OCI-M2 (cell line): ENCODE results near the gene OR6C3.
"Not testable (repeated sequence)": the region's sequence is repeated elsewhere in the genome, so short reads cannot be mapped to it uniquely, and the experiment has no call there.

Experiments
- DNase-seq: peaks from one replicate; lab custom pipeline; 2025; ENCODE audit not compliant: unreplicated experiment; lab: John Stamatoyannopoulos, UW

OR6C3 gene

DNA sequence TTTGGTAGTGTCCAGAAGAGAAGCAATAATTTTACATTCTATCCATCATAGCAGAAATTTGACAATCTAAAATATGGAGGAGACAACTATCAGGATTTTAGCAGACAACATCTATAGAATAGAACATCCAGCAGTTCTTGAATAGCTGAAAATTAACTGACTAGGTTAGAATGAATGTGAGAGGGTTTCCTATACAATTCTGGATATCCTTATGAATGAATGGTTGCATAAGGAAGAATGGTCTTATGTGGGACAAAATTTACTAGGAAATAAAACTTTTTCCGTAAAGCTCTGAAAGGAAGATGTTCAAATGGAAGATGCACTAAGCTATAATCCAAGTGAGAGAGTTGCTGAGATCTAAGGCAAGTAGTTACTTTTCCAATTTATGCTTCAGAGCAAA is at the start of gene OR6C3:
Gene OR6C3 (plus strand): TSS at position 301 of the 400 bp plus-strand sequence. CDS start 955 bp downstream, outside the sequence.
- no peak for DNase-seq

DNA sequence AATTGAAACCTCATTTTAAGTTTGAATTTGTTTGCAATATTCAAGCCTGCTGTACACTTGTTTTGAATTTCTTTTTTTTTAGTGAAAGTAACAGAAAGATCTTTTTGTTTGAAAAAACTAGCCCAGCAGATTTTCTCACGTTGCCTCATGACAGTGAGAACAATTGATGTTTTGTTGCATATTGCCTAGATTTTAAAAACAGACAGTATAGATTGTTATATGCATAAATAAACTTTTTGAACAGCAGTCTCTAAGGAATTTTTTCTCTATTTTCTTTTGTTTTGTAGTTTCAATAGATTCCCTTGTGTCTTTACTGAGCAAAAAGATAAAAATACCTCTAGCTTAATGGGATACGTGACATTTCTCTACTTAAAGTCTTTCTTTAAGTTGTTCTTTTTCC is 49.6 kb upstream of the OR6C3 start:
- no peak for DNase-seq

DNA sequence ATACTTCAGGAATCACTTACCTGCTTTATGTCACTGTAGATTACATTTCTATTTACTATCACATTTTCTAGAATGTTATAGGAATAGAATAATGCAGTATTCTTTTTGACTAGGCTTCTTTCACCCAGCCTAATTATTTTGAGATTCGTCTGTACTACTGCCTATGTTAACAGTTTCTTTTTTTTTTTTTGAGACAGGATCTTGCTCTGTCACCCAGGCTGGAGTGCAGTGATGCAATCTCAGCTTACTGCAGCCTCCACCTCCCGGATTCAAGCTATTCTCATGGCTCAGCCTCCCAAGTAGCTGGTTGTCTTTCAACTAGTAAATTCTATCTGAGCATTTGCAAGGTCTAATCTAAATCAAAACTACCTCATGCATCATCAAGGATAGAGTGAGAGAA is 40.5 kb upstream of the OR6C3 start:
- DNase-seq, result no peak

DNA sequence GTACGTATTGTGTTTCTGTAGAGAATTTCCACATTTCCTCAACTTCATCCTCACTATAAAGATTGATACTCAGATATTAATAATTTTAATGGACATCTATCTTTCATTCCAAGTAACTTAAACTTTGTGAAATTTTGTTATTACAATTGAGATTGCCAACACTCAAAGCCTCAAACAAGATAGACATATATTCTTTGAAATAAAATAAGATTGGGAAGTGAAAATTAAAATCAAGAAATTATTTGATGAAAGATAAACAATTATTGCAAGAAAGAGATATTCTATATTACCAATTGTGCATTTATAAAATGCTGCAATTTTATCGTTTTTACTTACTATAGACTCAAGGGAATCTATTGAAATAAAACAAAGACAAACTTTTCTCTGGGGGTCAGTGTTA is 34.1 kb upstream of the OR6C3 start, which contains the start of gene OR6C6:
Gene OR6C6 (minus strand): TSS at position 101 of the 400 bp plus-strand sequence. CDS start 1,337 bp downstream, outside the sequence.
- no peak for DNase-seq

DNA sequence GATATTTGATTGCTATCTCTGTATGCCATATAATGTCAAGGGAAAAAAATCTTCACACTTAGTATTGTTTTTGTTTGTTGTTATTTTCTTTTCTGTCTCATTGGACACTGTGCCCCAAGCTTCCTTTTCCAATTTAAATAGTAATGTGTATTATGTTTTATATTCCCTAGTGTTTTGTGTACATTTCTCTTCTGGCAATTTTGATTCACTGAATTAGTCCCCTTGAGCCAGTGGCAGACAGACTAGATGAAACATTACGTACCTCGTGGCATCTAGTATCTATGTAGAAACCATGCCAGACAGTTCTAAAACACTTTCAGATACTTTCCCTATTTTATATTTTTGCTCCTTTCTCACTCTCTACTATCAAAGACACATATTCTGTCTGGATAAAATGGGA is 16.5 kb upstream of the OR6C3 start, which contains the start of gene OR6C1:
Gene OR6C1 (plus strand): TSS at position 301 of the 400 bp plus-strand sequence. CDS start 6,257 bp downstream, outside the sequence.
- DNase-seq, result no peak

DNA sequence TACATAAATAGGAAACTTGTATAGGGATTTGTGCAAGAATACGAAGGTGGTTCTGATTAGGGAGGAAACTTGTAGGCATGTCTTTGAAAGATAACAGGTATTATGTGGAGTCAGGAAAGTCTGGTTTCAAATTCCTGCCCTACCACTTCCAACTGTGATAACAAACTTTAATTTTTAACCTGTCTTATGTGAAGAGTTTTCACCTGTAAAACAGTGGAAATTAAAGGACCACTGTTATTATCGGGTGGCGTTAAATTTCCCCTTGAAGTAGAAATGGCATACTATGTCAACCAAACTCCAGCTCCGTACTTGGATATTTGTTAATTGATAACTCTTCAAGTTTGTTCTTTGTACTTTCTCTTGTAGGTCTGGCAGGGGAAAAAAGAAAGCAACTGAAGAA is 10.3 kb upstream of the OR6C3 start:
- no peak for DNase-seq

DNA sequence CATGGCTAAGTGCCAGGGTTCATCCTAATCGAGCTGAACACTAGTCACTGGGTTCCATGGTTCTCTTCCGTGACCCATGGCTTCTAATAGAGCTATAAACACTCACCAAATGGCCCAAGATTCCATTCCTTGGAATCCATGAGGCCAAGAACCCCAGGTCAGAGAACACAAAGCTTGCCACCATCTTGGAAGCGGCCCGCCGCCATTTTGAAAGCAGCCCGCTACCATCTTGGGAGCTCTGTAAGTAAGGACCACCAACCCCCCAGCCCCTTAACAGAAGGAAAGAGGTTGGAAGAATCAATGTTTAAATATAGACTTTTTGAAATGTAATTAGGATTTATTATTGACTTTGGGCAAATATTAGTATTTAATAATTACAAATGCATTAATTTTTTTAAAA is 4.7 kb upstream of the OR6C3 start:
- DNase-seq, result not testable (repeated sequence)

DNA sequence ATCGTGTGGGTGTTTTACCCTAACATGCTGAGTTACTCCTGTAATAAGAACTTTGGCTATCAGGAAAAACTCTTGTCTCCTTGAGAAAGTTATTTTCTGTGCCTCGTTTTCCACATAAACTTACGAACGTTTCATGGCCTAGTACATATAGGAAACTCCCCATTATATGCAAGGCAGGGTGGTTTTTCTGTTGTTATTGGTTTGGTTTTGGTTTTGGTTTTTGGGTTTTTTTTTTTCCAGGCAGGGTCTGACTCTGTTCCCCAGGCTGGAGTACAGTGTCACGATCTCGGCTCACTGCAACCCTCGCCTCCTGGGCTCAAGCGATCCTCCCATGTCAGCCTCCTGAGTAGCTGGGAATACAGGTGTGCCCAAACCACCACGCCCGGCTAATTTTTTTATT is 5.5 kb downstream of the OR6C3 start:
- DNase-seq, result no peak

DNA sequence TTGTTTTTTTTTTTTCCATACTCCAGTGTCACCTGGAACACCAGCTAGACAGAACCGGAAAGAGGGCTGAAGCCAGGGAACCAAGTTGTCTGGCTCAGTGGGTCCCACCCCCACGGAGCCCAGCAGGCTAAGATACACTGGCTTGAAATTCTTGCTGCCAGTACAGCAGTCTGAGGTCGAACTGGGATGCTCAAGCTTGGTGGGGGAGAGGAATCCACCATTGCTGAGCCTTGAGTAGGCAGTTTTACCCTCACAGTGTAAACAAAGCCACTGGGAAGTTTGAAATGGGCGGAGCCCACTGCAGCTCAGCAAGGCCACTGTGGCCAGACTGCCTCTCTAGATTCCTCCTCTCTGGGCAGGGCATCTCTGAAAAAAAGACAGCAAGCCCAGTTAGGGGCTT is 24.8 kb downstream of the OR6C3 start:
- DNase-seq, result not testable (repeated sequence)

DNA sequence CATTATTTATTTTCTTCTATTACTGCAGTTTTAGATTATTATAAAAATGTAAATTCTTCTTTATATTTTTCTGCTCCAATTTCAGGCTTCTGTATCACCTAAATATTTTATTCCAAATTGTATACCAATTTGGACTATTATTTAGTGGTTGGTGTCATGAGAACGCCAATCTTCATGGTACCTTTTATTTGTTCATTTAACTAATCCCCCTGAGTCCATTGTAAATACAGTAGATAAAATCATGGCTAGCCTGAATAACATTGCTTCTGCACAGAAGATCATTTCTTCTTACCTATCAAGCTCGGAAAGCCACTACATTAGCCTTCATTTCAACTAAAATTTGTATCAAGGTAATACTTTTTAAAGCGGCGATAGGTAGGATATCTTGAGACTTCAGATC is 32.1 kb downstream of the OR6C3 start, which contains the start of gene OR6C75:
Gene OR6C75 (plus strand): TSS at position 301 of the 400 bp plus-strand sequence. CDS start 2,136 bp downstream, outside the sequence.
- DNase-seq, result no peak

DNA sequence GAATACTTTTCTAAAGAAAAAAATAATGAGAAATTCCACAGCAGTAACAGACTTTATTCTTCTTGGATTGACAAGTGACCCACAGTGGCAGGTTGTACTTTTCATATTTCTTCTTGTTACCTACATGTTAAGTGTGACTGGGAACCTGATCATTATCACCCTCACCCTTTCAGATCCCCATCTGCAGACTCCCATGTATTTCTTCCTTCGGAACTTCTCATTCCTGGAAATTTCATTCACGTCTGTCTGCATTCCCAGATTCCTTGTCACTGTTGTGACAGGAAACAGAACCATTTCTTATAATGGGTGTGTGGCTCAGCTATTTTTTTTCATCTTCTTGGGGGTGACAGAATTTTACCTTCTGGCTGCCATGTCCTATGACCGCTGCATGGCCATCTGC is 34.5 kb downstream of the OR6C3 start:
- no peak for DNase-seq

DNA sequence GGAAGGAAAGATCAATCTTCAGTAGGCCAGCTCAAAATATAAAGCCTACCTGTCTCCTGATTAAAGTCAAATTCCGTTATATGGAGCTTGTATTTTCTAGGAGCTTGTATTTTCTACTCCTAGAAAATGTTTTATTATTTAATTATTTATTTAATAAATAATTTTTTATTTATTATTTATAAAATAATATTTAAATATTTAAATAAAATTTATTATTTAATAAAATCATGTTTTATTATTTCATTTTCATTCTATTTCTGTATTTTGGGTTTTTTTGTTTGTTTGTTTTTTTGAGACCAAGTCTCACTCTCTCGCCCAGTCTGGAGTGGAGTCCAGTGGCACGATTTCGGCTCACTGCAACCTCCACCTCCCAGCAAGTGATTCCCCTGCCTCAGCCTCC is 42.0 kb downstream of the OR6C3 start:
- DNase-seq, result no peak
